Measurements from ENCODE around the gene XPO5.
"Not testable (repeated sequence)": the region's sequence is repeated elsewhere in the genome, so short reads cannot be mapped to it uniquely, and the experiment has no call there.

The XPO5 gene

GRCh38 chr6:43613721-43614395, 38.0 kb upstream of the XPO5 start:
- Histone ChIP-seq H3K4me3 (ENCODE audit: low read length in 2 of 2) (no peak overlapping the region), H3K36me3 (ENCODE audit: control insufficient read depth in 2 of 2, insufficient read depth in 2 of 2, low read length in 2 of 2) (peaks cover 16 to 23% of the 10 kb centered on the region in 2 donors), H3K27ac (ENCODE audit: low read depth in 2 of 2, low read length in 2 of 2) (no peak overlapping the region), H3K27me3 (ENCODE audit: control insufficient read depth in 2 of 2, insufficient read depth in 2 of 2, low read length in 2 of 2) (no peaks in the 10 kb centered on the region), H3K4me1 (ENCODE audit: control insufficient read depth in 2 of 2, insufficient read depth in 2 of 2, low read length in 2 of 2) (no peaks in the 10 kb centered on the region), H3K9me3 (ENCODE audit: control insufficient read depth in 2 of 2, low read length in 2 of 2) (no peaks in the 10 kb centered on the region), H3K9ac (ENCODE audit: low read depth in 1 of 2, low read length in 2 of 2) (no peak overlapping the region)

DNA sequence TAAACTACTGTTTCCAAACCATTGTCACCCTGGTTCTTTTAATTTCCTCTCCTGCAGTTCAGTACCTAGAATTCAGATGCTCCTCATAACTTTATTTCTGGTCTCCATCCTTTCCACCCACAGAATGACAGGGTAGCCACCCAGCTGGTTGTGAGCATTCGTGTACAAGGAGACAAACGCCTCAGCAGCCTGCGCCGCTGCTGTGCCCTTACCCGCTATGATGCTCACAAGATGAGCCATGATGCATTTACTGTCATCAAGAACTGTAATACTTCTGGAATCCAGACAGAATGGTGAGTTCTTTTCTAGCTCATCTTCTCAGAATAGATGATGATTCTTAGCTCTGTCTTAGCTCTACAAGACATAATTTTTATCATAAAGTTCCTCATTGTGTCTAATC, 34.6 kb upstream of the XPO5 start:
- H3K36me3 ChIP-seq (ENCODE audit: control insufficient read depth in 2 of 2, insufficient read depth in 2 of 2, low read length in 2 of 2), result peaks cover 16 to 23% of the 10 kb centered on the region in 2 donors
- H3K4me3 ChIP-seq (ENCODE audit: low read length in 2 of 2), result no peak overlapping the region
- no peak overlapping the region for H3K27ac ChIP-seq (ENCODE audit: low read depth in 2 of 2, low read length in 2 of 2)
- no peaks in the 10 kb centered on the region for H3K9me3 ChIP-seq (ENCODE audit: control insufficient read depth in 2 of 2, low read length in 2 of 2)
- H3K9ac ChIP-seq (ENCODE audit: low read depth in 1 of 2, low read length in 2 of 2), result no peak overlapping the region
- H3K27me3 ChIP-seq (ENCODE audit: control insufficient read depth in 2 of 2, insufficient read depth in 2 of 2, low read length in 2 of 2), result no peaks in the 10 kb centered on the region
- H3K4me1 ChIP-seq (ENCODE audit: control insufficient read depth in 2 of 2, insufficient read depth in 2 of 2, low read length in 2 of 2), result no peaks in the 10 kb centered on the region

DNA sequence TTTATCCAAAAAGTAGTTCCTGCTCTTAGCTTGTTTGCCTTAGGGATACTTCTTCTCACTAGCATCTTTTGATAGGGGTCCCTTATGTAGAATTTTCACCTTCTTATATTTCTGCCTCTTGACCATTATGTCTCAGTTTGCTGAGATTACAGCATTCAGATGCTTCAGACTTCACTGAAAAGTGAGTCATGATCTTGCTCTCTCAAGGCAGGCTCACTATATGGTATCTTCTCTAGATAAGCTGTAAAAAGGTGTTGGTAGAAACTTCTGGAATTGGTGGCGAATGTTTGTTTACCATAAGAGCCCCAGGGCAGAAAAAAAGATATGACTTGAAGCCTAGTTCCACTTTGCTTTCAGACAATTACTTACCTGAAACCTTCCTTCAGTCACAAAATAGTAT, 33.6 kb upstream of the XPO5 start:
- H3K36me3 ChIP-seq (ENCODE audit: control insufficient read depth in 2 of 2, insufficient read depth in 2 of 2, low read length in 2 of 2), result peaks cover 18 to 26% of the 10 kb centered on the region in 2 donors
- no peaks in the 10 kb centered on the region for H3K9me3 ChIP-seq (ENCODE audit: control insufficient read depth in 2 of 2, low read length in 2 of 2)
- no peak overlapping the region for H3K4me3 ChIP-seq (ENCODE audit: low read length in 2 of 2)
- no peak overlapping the region for H3K27ac ChIP-seq (ENCODE audit: low read depth in 2 of 2, low read length in 2 of 2)
- H3K9ac ChIP-seq (ENCODE audit: low read depth in 1 of 2, low read length in 2 of 2), result no peak overlapping the region
- H3K4me1 ChIP-seq (ENCODE audit: control insufficient read depth in 2 of 2, insufficient read depth in 2 of 2, low read length in 2 of 2), result no peaks in the 10 kb centered on the region
- H3K27me3 ChIP-seq (ENCODE audit: control insufficient read depth in 2 of 2, insufficient read depth in 2 of 2, low read length in 2 of 2), result no peaks in the 10 kb centered on the region

- H3K9ac ChIP-seq (ENCODE audit: low read depth in 1 of 2, low read length in 2 of 2), result no peak overlapping the region
- H3K4me3 ChIP-seq (ENCODE audit: low read length in 2 of 2), result no peak overlapping the region
- H3K27ac ChIP-seq (ENCODE audit: low read depth in 2 of 2, low read length in 2 of 2), result no peak overlapping the region
- no peaks in the 10 kb centered on the region for H3K4me1 ChIP-seq (ENCODE audit: control insufficient read depth in 2 of 2, insufficient read depth in 2 of 2, low read length in 2 of 2)
- H3K36me3 ChIP-seq (ENCODE audit: control insufficient read depth in 2 of 2, insufficient read depth in 2 of 2, low read length in 2 of 2), result peaks cover 12 to 24% of the 10 kb centered on the region in 2 donors
- no peaks in the 10 kb centered on the region for H3K27me3 ChIP-seq (ENCODE audit: control insufficient read depth in 2 of 2, insufficient read depth in 2 of 2, low read length in 2 of 2)
- H3K9me3 ChIP-seq (ENCODE audit: control insufficient read depth in 2 of 2, low read length in 2 of 2), result no peaks in the 10 kb centered on the region
Measured at GRCh38 chr6:43608807-43609206, 33.0 kb upstream of the XPO5 start.

- Histone ChIP-seq H3K27ac (ENCODE audit: low read depth in 2 of 2, low read length in 2 of 2) (no peak overlapping the region), H3K27me3 (ENCODE audit: control insufficient read depth in 2 of 2, insufficient read depth in 2 of 2, low read length in 2 of 2) (no peaks in the 10 kb centered on the region), H3K4me1 (ENCODE audit: control insufficient read depth in 2 of 2, insufficient read depth in 2 of 2, low read length in 2 of 2) (no peaks in the 10 kb centered on the region), H3K9me3 (ENCODE audit: control insufficient read depth in 2 of 2, low read length in 2 of 2) (no peaks in the 10 kb centered on the region), H3K36me3 (ENCODE audit: control insufficient read depth in 2 of 2, insufficient read depth in 2 of 2, low read length in 2 of 2) (peaks cover 12 to 24% of the 10 kb centered on the region in 2 donors), H3K9ac (ENCODE audit: low read depth in 1 of 2, low read length in 2 of 2) (no peak overlapping the region), H3K4me3 (ENCODE audit: low read length in 2 of 2) (no peak overlapping the region)
Measured at GRCh38 chr6:43608310-43608763, 32.5 kb upstream of the XPO5 start.

DNA sequence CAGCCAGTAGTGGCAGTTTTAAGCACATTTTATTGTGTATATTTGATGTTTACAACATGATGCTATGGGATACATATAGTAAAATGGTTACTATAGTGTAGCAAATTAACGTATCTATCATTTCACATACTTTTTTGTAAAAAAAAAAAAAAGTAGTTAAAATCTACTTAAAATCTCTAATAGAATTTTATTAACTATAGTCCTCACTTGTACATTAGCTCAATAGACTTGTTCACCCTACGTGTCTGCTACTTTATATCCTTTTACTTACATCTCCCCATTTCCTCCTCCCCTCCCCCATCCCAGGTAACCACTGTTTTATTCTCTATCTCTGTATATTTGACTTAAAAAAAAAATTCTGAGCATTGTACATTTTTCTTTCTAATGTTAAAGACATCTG, 30.2 kb upstream of the XPO5 start:
- no peak overlapping the region for H3K4me3 ChIP-seq (ENCODE audit: low read length in 2 of 2)
- H3K4me1 ChIP-seq (ENCODE audit: control insufficient read depth in 2 of 2, insufficient read depth in 2 of 2, low read length in 2 of 2), result no peaks in the 10 kb centered on the region
- H3K27me3 ChIP-seq (ENCODE audit: control insufficient read depth in 2 of 2, insufficient read depth in 2 of 2, low read length in 2 of 2), result no peaks in the 10 kb centered on the region
- H3K9me3 ChIP-seq (ENCODE audit: control insufficient read depth in 2 of 2, low read length in 2 of 2), result no peaks in the 10 kb centered on the region
- H3K9ac ChIP-seq (ENCODE audit: low read depth in 1 of 2, low read length in 2 of 2), result no peak overlapping the region
- H3K36me3 ChIP-seq (ENCODE audit: control insufficient read depth in 2 of 2, insufficient read depth in 2 of 2, low read length in 2 of 2), result peaks cover 11 to 20% of the 10 kb centered on the region in 2 donors
- no peak overlapping the region for H3K27ac ChIP-seq (ENCODE audit: low read depth in 2 of 2, low read length in 2 of 2)

DNA sequence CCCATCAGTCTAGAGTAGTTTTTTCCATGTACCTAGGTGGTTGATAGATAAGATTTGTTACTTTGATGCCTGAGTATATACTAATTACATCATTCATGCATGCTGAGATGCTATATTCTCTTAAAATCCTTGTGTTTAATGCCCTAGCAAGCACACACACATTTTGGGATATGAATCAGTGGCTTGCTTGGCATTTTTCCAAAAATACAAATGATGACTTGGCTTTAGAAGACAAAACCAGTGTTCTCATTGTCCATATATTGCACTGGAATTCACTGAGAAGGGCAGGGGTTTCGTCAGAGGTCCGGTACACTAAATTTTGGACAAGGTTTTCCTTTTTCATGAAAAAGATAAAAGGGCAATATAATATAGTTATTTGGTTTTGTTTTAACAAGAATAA, 28.3 kb upstream of the XPO5 start:
- Histone ChIP-seq H3K9me3 (ENCODE audit: control insufficient read depth in 2 of 2, low read length in 2 of 2) (no peaks in the 10 kb centered on the region), H3K36me3 (ENCODE audit: control insufficient read depth in 2 of 2, insufficient read depth in 2 of 2, low read length in 2 of 2) (peaks cover 8 to 14% of the 10 kb centered on the region in 2 donors)

DNA sequence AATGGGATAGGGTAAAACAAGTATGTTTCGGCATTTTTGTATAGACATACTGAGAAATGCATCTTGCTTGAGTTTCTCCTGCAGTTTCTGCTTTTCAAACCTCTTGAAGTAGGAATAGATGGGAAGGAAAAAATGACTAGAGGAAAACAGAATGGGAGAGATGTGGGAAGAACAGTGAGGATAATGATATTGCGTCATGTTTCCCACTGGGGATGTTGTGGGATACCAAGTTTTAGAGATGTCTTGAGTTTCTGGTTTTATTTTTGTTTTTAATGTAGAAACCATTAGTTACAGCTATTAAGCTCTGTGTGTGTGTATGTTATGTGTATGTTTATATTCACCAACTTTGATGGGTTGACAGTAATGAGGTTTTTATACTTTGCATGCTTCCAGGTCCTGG, 24.8 kb upstream of the XPO5 start:
- Histone ChIP-seq H3K4me3 (ENCODE audit: low read length in 2 of 2) (no peak overlapping the region), H3K9ac (ENCODE audit: low read depth in 1 of 2, low read length in 2 of 2) (no peak overlapping the region), H3K27ac (ENCODE audit: low read depth in 2 of 2, low read length in 2 of 2) (no peak overlapping the region), H3K4me1 (ENCODE audit: control insufficient read depth in 2 of 2, insufficient read depth in 2 of 2, low read length in 2 of 2) (no peaks in the 10 kb centered on the region), H3K9me3 (ENCODE audit: control insufficient read depth in 2 of 2, low read length in 2 of 2) (no peaks in the 10 kb centered on the region), H3K36me3 (ENCODE audit: control insufficient read depth in 2 of 2, insufficient read depth in 2 of 2, low read length in 2 of 2) (peaks cover 11 to 19% of the 10 kb centered on the region in 2 donors), H3K27me3 (ENCODE audit: control insufficient read depth in 2 of 2, insufficient read depth in 2 of 2, low read length in 2 of 2) (no peaks in the 10 kb centered on the region)

More for the DNA sequence above, 28.3 kb upstream of the XPO5 start:
- H3K9ac ChIP-seq (ENCODE audit: low read depth in 1 of 2, low read length in 2 of 2), result no peak overlapping the region
- H3K27ac ChIP-seq (ENCODE audit: low read depth in 2 of 2, low read length in 2 of 2), result no peak overlapping the region
- no peaks in the 10 kb centered on the region for H3K4me1 ChIP-seq (ENCODE audit: control insufficient read depth in 2 of 2, insufficient read depth in 2 of 2, low read length in 2 of 2)
- no peak overlapping the region for H3K4me3 ChIP-seq (ENCODE audit: low read length in 2 of 2)
- H3K27me3 ChIP-seq (ENCODE audit: control insufficient read depth in 2 of 2, insufficient read depth in 2 of 2, low read length in 2 of 2), result no peaks in the 10 kb centered on the region

DNA sequence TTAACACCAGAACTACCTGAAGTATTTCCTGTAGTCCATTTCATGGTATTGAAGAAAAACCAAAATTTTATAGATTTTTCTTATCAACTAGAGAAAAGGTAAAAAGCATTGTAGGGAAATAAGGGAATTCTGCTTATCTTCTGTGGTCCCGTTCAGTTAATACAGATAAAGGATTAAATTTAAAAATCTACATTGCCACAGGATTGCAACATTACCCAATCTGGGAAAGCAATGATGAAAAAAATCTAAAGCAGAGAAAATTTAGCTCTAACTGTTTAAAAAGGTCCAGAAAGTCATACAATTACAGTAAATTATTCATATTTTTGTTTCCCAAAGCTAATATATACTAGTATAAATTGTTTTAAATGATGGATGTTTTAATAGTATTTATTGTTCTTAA, 18.1 kb upstream of the XPO5 start:
- no peak overlapping the region for H3K27ac ChIP-seq (ENCODE audit: low read depth in 2 of 2, low read length in 2 of 2)
- H3K9ac ChIP-seq (ENCODE audit: low read depth in 1 of 2, low read length in 2 of 2), result no peak overlapping the region
- no peaks in the 10 kb centered on the region for H3K27me3 ChIP-seq (ENCODE audit: control insufficient read depth in 2 of 2, insufficient read depth in 2 of 2, low read length in 2 of 2)
- H3K4me3 ChIP-seq (ENCODE audit: low read length in 2 of 2), result no peak overlapping the region
- H3K9me3 ChIP-seq (ENCODE audit: control insufficient read depth in 2 of 2, low read length in 2 of 2), result no peaks in the 10 kb centered on the region
- H3K4me1 ChIP-seq (ENCODE audit: control insufficient read depth in 2 of 2, insufficient read depth in 2 of 2, low read length in 2 of 2), result no peaks in the 10 kb centered on the region
- H3K36me3 ChIP-seq (ENCODE audit: control insufficient read depth in 2 of 2, insufficient read depth in 2 of 2, low read length in 2 of 2), result peaks cover 4 to 14% of the 10 kb centered on the region in 2 donors

GRCh38 chr6:43589564-43589963, 13.7 kb upstream of the XPO5 start:
- peaks cover 12 to 26% of the 10 kb centered on the region in 2 donors for H3K36me3 ChIP-seq (ENCODE audit: control insufficient read depth in 2 of 2, insufficient read depth in 2 of 2, low read length in 2 of 2)
- H3K27me3 ChIP-seq (ENCODE audit: control insufficient read depth in 2 of 2, insufficient read depth in 2 of 2, low read length in 2 of 2); H3K4me1 ChIP-seq (ENCODE audit: control insufficient read depth in 2 of 2, insufficient read depth in 2 of 2, low read length in 2 of 2); H3K9me3 ChIP-seq (ENCODE audit: control insufficient read depth in 2 of 2, low read length in 2 of 2); H3K27ac ChIP-seq (ENCODE audit: low read depth in 2 of 2, low read length in 2 of 2); H3K4me3 ChIP-seq (ENCODE audit: low read length in 2 of 2); H3K9ac ChIP-seq (ENCODE audit: low read depth in 1 of 2, low read length in 2 of 2): not testable (repeated sequence)

Measured in mucosa of rectum (tissue), 2 donors.